GM18499 (cell line): Measurements from ENCODE around the gene GRK2.
"Not testable (repeated sequence)": the region's sequence is repeated elsewhere in the genome, so short reads cannot be mapped to it uniquely, and the experiment has no call there.

Source experiments
- ATAC-seq: cut with Tn5 transposase; IDR thresholded peaks from one replicate; pipeline ENCODE4 v1.9.1; 2021; ENCODE audit warnings: moderate number of reproducible peaks; ENCODE audit not compliant: insufficient read depth, unreplicated experiment

Gene GRK2

DNA sequence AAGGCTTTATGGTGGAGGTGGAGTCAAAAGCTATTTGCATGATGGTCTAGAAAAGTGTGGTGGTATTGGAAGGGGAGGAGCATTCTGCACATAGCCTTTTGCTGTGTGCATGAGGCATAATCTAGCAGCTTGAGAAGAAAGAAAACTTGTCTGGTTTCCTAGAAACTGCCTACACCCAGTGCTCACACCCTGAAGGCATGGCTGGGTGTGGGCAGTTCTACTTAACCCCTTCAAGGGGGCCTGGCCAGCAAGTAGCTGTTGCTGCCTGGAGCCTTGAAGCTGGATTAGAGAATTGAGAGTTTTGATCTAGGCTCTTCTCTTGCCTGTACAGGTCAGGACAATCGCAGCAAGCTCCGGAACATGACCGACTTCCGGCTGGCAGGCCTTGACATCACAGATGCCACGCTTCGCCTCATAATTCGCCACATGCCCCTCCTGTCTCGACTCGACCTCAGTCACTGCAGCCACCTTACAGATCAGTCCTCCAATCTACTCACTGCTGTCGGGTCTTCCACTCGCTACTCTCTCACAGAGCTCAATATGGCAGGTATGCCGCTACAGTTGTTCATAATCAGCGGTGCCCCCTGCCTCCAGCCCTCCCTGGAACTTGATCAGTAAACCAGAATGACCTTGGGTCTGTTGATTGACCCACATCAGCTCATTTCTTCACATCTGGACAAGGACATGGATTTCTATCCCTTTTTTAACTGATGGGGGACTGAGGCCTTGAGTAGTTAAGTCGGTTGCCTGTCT, 12.2 kb upstream of the GRK2 start:
- ATAC-seq = no peak

GRCh38 chr11:67254798-67255197, 11.5 kb upstream of the GRK2 start:
- ATAC-seq = no peak

- ATAC-seq = no peak
These were observed 10.9 kb upstream of the GRK2 start for GRCh38 chr11:67255353-67255752.

DNA sequence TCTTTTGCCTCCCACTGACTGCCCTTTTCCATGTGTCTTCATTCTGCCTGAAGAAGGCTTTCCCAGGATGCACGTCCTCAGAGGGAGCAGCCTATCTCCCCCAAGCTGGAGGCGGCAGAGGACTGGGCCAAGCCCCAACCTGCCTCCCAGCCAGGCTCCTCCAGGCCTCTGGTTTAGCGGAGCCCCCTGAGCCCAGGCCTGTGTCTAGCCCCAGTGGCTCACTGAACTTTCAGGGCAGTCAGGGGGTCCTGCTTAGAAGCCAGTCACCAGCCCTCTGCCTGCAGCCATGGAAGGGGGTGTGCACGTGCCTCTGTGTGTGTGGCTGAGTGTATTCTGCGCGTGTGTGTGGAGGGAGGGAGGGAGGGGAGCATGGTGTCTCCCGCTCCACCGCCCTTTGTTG, 10.4 kb upstream of the GRK2 start:
- no peak for ATAC-seq

- ATAC-seq = no peak
These were observed 9.7 kb upstream of the GRK2 start for GRCh38 chr11:67256477-67257135.

DNA sequence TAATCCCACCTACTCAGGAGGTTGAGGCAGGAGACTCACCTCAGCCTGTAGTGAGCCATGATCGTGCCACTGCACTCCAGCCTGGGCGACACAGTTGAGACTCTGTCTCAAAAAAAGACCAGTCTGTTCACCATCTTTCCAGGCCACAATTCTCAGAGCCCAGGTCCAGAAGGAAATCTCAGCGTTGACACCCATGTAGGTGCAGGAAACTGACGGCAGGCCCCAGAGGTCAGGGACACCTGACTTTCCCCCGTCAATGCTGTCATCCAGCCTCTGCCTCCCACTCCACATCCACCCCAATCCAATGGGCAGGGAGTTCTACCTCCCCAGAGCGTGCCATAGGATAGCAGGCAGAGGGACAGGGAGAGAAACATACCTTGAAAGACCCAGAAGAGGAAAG, 5.9 kb upstream of the GRK2 start:
- no peak for ATAC-seq

GRCh38 chr11:67260885-67261639, 5.2 kb upstream of the GRK2 start:
- ATAC-seq = not testable (repeated sequence)

DNA sequence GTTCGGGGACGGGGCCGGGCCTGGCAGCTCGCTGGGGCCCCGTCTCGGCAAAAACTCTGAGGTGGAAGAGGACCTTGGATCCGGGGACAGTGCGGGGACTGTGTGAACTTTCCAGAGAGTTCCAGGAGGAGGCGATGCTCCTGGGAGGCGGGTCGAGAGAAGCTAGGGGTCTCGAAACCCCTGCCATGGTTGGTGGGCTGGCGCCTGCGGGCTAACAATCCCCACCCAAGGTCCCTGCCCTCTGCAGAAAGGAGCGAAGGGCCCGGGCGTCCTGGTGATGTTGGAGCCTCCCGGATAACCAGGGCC, 4.7 kb upstream of the GRK2 start:
- ATAC-seq = no peak

- no peak for ATAC-seq
These were observed 4.2 kb upstream of the GRK2 start for GRCh38 chr11:67261946-67262681.

GRCh38 chr11:67262731-67263675, 3.3 kb upstream of the GRK2 start:
- ATAC-seq = no peak

GRCh38 chr11:67264260-67264659, 2.0 kb upstream of the GRK2 start:
- no peak for ATAC-seq

GRCh38 chr11:67264877-67265632, 1.2 kb upstream of the GRK2 start:
- ATAC-seq = no peak

DNA sequence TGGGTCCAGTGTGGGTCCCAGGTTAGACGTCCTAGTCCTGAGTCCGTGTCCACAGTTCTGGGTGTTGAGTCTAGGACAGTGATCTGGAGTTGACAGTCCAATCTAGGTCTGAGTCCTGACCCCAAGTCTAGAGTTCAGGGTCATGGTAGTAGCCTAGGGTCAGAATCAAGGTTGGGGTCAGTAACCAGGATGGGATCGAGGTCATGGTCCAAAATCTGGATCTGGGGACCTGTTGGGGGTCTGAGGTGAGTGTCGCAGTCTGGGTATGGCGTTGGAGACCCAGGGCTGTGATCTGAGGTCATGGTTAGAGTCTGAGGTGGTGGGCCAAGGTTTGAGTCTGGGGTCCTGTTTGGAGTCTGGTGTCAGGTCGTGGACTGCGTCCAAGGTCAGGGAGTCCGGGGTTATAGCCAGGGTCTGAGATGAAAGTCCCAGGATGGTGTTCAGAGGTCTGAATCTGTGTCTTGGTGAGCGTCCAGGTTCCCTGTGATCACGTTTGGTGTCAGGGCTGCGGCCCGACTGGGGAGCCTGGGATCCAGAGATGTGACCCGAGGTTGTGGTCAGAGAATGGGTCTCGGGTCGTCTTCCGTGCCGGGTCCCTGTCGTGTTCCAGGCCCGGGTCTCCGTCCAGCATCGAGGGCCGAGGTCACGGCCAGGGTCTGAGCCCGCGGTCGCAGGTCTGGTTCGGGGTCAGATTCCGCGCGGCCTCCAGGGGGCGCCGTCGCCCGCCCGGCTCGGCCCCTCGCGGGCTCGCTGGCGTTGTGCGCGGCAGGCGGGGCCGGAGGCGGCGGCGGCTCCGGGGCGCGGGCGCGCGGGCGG, 432 bp upstream of the GRK2 start:
- ATAC-seq = no peak

- ATAC-seq = no peak
These were observed 1.2 kb downstream of the GRK2 start for GRCh38 chr11:67267188-67268080.

DNA sequence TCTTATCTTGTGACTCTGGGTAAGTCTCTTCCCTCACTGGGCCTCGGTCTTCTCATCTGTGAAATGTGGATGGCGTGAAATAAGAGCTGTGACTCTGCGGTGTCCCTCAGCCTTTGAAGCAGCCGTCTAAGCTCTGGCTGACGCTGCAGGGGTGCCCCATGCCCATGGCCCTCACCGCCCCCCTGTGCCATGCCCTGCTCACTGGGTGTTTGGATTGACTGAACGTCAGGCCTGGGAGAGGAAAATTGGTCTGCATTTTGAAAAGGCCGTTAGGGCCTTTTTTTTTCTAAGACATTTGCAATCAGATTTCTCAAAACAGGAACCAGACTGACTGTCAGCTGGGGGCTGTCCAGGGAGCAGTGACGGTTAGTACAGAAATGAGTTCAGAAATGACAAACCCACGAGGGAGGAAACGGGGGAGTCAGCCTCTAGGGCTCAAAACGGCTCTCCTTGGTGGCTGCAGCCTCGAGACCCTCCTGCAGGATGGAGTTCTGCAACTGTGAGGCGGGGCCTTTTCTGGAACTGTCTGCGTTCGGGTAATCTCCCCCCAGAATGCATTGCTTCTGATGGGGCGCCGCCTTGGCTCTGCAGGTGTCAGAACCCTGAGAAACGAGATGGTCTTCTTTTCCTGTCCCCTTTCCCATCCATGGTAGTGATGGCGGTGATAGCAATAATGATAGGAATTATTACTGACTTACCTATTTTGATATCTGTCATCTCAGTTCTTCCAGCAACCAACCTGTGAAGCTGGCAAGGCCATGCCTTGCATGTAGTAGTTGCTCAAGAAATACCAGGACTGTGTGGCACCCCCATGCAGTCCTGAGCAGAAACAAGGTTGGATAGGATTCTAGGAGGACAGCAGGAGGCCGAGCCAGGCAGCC, 2.0 kb downstream of the GRK2 start:
- ATAC-seq = no peak

DNA sequence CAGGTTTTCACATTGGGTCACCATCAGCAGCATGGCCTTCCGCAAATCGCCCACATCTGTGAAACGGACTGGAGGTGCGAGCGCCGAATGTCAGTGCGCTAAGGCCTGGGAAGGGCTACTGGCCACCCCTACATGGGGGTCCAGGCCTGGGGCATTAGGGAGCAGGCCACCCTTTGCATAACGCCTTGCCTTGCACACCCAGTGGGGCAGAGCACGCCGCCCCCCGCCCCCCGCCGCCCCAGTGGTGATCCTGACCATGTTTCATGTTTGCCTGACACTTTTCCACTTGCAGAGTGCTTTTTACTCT, 2.6 kb downstream of the GRK2 start:
- ATAC-seq = no peak
